ENCODE measurements around the gene MAPK14. TPM values are rescaled to one million over a fixed set of nuclear protein-coding genes. Genes with fewer than 3 reads are reported as not detected.
"Not testable (repeated sequence)": the region's sequence is repeated elsewhere in the genome, so short reads cannot be mapped to it uniquely, and the experiment has no call there.

Gene MAPK14
- total and polyA plus RNA-seq, 2 experiments from 2014 or later = 41.6 to 96.2 TPM

DNA sequence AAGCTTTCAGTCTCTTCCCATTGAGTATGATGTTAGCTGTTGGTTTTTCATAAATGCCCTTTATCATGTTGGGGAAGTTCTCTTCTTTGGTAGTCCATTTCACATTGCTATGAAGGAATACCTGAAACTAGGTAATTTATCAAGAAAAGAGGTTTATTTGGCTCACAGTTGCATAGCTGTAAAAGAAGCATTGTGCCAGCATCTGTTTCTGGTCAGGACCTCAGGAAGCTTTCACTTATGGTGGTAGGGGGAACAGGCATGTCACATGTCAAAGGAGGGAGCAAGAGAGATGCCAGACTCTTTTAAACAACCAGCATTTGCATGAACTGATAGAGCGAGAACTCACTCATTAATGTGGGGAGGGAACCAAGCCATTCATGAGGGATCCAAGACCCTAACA is 54.7 kb downstream of the MAPK14 start:
- Histone ChIP-seq H3K4me3 (no peak overlapping the region), H3K4me1 (ENCODE audit: low read depth) (no peaks in the 10 kb centered on the region), H3K27me3 (no peaks in the 10 kb centered on the region), H3K36me3 (peaks cover 43% of the 10 kb centered on the region), H3K27ac (no peak overlapping the region), H3K9me3 (ENCODE audit: low read depth) (no peaks in the 10 kb centered on the region)
- DNase-seq (ENCODE audit: low read depth in 1 of 2, low spot score in 1 of 2) = no peak
- TF ChIP-seq, protein P1, sequence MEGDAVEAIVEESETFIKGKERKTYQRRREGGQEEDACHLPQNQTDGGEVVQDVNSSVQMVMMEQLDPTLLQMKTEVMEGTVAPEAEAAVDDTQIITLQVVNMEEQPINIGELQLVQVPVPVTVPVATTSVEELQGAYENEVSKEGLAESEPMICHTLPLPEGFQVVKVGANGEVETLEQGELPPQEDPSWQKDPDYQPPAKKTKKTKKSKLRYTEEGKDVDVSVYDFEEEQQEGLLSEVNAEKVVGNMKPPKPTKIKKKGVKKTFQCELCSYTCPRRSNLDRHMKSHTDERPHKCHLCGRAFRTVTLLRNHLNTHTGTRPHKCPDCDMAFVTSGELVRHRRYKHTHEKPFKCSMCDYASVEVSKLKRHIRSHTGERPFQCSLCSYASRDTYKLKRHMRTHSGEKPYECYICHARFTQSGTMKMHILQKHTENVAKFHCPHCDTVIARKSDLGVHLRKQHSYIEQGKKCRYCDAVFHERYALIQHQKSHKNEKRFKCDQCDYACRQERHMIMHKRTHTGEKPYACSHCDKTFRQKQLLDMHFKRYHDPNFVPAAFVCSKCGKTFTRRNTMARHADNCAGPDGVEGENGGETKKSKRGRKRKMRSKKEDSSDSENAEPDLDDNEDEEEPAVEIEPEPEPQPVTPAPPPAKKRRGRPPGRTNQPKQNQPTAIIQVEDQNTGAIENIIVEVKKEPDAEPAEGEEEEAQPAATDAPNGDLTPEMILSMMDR (IDR thresholded peaks at IDR 0.05; ENCODE audit: low read depth, low read length) = no peak

- peaks cover 39% of the 10 kb centered on the region for H3K36me3 ChIP-seq
- no peak overlapping the region for H3K4me3 ChIP-seq
- DNase-seq (ENCODE audit: low read depth in 1 of 2, low spot score in 1 of 2) = no peak
- no peak overlapping the region for H3K27ac ChIP-seq
- H3K4me1 ChIP-seq (ENCODE audit: low read depth) = no peaks in the 10 kb centered on the region
- H3K9me3 ChIP-seq (ENCODE audit: low read depth) = no peaks in the 10 kb centered on the region
- TF ChIP-seq, protein P1 (IDR thresholded peaks at IDR 0.05; ENCODE audit: low read depth, low read length) = no peak
- H3K27me3 ChIP-seq = no peaks in the 10 kb centered on the region
Measured at GRCh38 chr6:36083446-36083845, 55.8 kb downstream of the MAPK14 start.

GRCh38 chr6:36088204-36088603 is 60.6 kb downstream of the MAPK14 start:
- DNase-seq (ENCODE audit: low read depth in 1 of 2, low spot score in 1 of 2) = not testable (repeated sequence)

GRCh38 chr6:36089048-36089447 is 61.4 kb downstream of the MAPK14 start:
- no peaks in the 10 kb centered on the region for H3K4me1 ChIP-seq (ENCODE audit: low read depth)
- H3K27ac ChIP-seq = no peak overlapping the region
- no peaks in the 10 kb centered on the region for H3K9me3 ChIP-seq (ENCODE audit: low read depth)
- DNase-seq (ENCODE audit: low read depth in 1 of 2, low spot score in 1 of 2) = no peak
- no peak overlapping the region for H3K4me3 ChIP-seq
- TF ChIP-seq, protein P1 (IDR thresholded peaks at IDR 0.05; ENCODE audit: low read depth, low read length) = no peak
- H3K27me3 ChIP-seq = no peaks in the 10 kb centered on the region
- H3K36me3 ChIP-seq = peaks cover 8% of the 10 kb centered on the region

More at GRCh38 chr6:36088204-36088603, 60.6 kb downstream of the MAPK14 start:
- H3K4me3 ChIP-seq; H3K4me1 ChIP-seq (ENCODE audit: low read depth); H3K27me3 ChIP-seq; H3K27ac ChIP-seq; H3K9me3 ChIP-seq (ENCODE audit: low read depth): not testable (repeated sequence)
- peaks cover 14% of the 10 kb centered on the region for H3K36me3 ChIP-seq

DNA sequence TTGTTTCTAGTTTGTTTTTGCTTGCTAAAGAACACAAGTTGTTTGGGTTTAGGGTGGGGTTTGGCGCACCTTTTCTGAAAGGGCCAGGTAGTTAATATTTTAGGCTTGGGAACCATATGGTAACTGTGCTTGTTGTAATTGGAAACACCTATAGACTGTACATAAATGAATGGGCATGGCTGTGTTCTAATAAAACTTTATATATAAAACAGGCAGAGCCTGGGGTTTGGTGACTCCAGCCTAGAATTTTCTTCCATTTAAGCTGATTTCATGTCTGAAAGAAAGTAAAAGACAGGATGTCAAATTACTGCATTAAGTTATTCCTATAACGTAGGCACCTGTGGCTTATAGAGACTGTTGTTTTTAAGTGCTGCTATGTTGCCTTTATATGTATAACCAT is 66.6 kb downstream of the MAPK14 start:
- TF ChIP-seq, protein P1 (IDR thresholded peaks at IDR 0.05; ENCODE audit: low read depth, low read length) = no peak
- no peak overlapping the region for H3K27ac ChIP-seq
- DNase-seq (ENCODE audit: low read depth in 1 of 2, low spot score in 1 of 2) = no peak
- peaks cover 13% of the 10 kb centered on the region for H3K4me1 ChIP-seq (ENCODE audit: low read depth)
- H3K27me3 ChIP-seq = no peaks in the 10 kb centered on the region
- H3K36me3 ChIP-seq = peaks cover 4% of the 10 kb centered on the region
- no peak overlapping the region for H3K4me3 ChIP-seq
- H3K9me3 ChIP-seq (ENCODE audit: low read depth) = no peaks in the 10 kb centered on the region

GRCh38 chr6:36094753-36095496 is 67.3 kb downstream of the MAPK14 start:
- Histone ChIP-seq H3K27ac (peak overlapping the region; percentile 1), H3K9me3 (ENCODE audit: low read depth) (no peaks in the 10 kb centered on the region), H3K4me1 (ENCODE audit: low read depth) (peaks cover 20% of the 10 kb centered on the region), H3K4me3 (no peak overlapping the region), H3K36me3 (peaks cover 4% of the 10 kb centered on the region), H3K27me3 (no peaks in the 10 kb centered on the region)
- peak; percentile 85 to 87 for DNase-seq (ENCODE audit: low read depth in 1 of 2, low spot score in 1 of 2)
- TF ChIP-seq, protein P1 (IDR thresholded peaks at IDR 0.05; ENCODE audit: low read depth, low read length) = peak; percentile 86
